ENCODE measurements around the gene SIX2.

DNA sequence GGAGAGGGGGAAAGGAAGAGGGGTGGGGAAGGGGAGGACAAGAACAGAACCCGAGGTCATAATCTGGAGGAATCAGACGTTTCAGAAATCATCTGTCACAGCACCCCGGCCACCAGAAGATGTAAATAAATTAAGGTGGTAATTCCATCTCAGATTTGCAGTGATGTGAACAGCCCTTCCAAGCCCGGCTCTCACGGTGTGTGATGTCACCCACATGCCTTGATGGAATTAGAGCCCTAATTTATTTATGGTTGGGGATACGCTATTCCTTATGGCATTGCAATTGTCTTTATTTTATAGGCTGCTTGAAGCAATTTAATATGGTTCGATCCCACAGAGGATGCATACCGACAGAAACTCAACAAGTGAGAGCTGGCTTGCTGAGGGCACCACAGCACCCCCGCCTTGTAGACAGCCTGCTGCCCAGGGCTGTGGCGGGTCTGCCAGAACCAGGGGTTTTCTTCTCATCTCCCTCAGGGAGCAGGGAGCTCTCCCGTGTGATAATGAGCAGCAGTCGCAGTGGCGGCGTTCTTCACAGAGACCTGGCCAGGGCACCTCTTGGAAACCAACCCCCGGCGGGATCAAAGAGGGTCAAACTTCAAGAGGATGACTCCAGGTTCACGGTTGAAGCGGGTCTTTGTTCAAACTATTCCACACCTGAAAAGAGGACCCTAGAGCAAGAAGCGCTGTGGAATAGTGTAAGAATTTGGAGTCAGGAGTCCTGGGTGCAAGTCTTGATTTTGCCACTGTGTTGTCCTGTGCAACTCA, 40.5 kb upstream of the SIX2 start:
- TF ChIP-seq CTCF (conservative IDR thresholded peaks at IDR 0.05; ENCODE audit: low read length) (no peak), EZH2phosphoT487 (IDR thresholded peaks at IDR 0.05; ENCODE audit: borderline replicate concordance, low read depth, low read length) (no peak)
